ENCODE data around the gene LCN6. TPM values are rescaled to one million over a fixed set of nuclear protein-coding genes. Genes with fewer than 3 reads are reported as not detected.

The LCN6 gene
- total and polyA plus RNA-seq, 10 of the 15 experiments (the other 5 are each of a cell fraction or from before 2014, with no cell fraction given), result not detected

- intact Hi-C loops (cut with micrococcal nuclease; ENCODE audit: unreplicated experiment), result no loop called here
- WGBS (ENCODE audit: insufficient coverage, insufficient replicate concordance, low lambda C conversion rate, missing lambda C conversion rate), result 93% methylated on average over 14 of the region's 14 CpGs
Measured at GRCh38 chr9:136765041-136765440, 16.7 kb upstream of the LCN6 start.

More at GRCh38 chr9:136765041-136765440, 16.7 kb upstream of the LCN6 start:
- H2AFZ ChIP-seq (ENCODE audit: control insufficient read depth, low read depth, low read length), result no peak overlapping the region
- ATAC-seq, result no peak
- no peak overlapping the region for H3K9ac ChIP-seq (ENCODE audit: control insufficient read depth, insufficient read depth, low read length)
- no peak overlapping the region; the same call in 1 of the 2 replicates for H3K4me3 ChIP-seq
- TF ChIP-seq CEBPB (IDR thresholded peaks at IDR 0.05; ENCODE audit: borderline replicate concordance in 1 of 2, low read depth in 2 of 2, low read length in 2 of 2) (no peak), HSF1 (IDR thresholded peaks at IDR 0.05; ENCODE audit: low read depth, low read length) (no peak), ZSCAN29 (IDR thresholded peaks at IDR 0.05) (no peak), TBL1XR1 (IDR thresholded peaks at IDR 0.05; ENCODE audit: low read depth, low read length) (no peak), NR2C1 (IDR thresholded peaks at IDR 0.05) (no peak), STAT3 (IDR thresholded peaks at IDR 0.05; ENCODE audit: low read depth, low read length) (no peak)
- ChIA-PET CTCF (interaction anchor here (0.7 to 9.3 kb wide), 4 partner anchors 18 to 472 kb away, joined by 3 to 163 read pairs (median 3); no protein-coding TSS in a partner anchor), RAD21 (ENCODE audit: unreplicated experiment) (no interaction called here), POLR2A (no interaction called here), SMC1A (ENCODE audit: uncharacterized antibody, unreplicated experiment) (interaction anchor here (1.3 to 3.7 kb wide), 3 partner anchors 13 to 23 kb away, joined by 3 to 23 read pairs (median 21); no protein-coding TSS in a partner anchor)
- no peaks in the 10 kb centered on the region for H3K9me3 ChIP-seq (replicated peaks; ENCODE audit: control insufficient read depth, insufficient read depth, low read length)
- no TSS peak for BruUV-seq (replicated peaks)
- in situ Hi-C loops (cut with MboI), result no loop called here
- no peak for DNase-seq (ENCODE audit: low read depth, low spot score)
- H3K36me3 ChIP-seq (ENCODE audit: control insufficient read depth in 2 of 2, insufficient read depth in 2 of 2, low read length in 1 of 2), result no peaks in the 10 kb centered on the region
- H3K79me2 ChIP-seq (ENCODE audit: control insufficient read depth, insufficient read depth, low read length), result no peaks in the 10 kb centered on the region
- H3K27me3 ChIP-seq (replicated peaks in 1 of 2; ENCODE audit: control insufficient read depth in 2 of 2, insufficient read depth in 2 of 2, low read length in 1 of 2), result no peaks in the 10 kb centered on the region; a peak in 1 of 4 replicates
- no peak for FAIRE-seq
- peak overlapping the region; percentile 81 for H3K4me2 ChIP-seq (ENCODE audit: control insufficient read depth, insufficient read depth)
- no peaks in the 10 kb centered on the region for H4K20me1 ChIP-seq (ENCODE audit: control insufficient read depth, insufficient read depth)
- H3K4me1 ChIP-seq (ENCODE audit: control insufficient read depth, insufficient read depth, low read length), result peaks cover 26% of the 10 kb centered on the region
- H3K27ac ChIP-seq (ENCODE audit: control insufficient read depth, insufficient read depth), result no peak overlapping the region; the same call in 1 of the 2 replicates
